DMS79 (cell line): ENCODE data around the gene UBTF.
A peak's percentile ranks its signal among the peaks of the same experiment; 100 is the strongest.

Source experiments
- DNase-seq: peaks from one replicate; lab custom pipeline; 2025; lab: John Stamatoyannopoulos, UW

Gene UBTF

GRCh38 chr17:44213403-44214229 is 5.9 kb downstream of the UBTF start:
- DNase-seq, result no peak

- DNase-seq, result no peak
Observed at GRCh38 chr17:44212507-44213402, 6.7 kb downstream of the UBTF start.

GRCh38 chr17:44211281-44212265 is 7.9 kb downstream of the UBTF start:
- DNase-seq, result no peak

GRCh38 chr17:44210342-44211192 is 8.9 kb downstream of the UBTF start:
- no peak for DNase-seq

GRCh38 chr17:44209786-44210341 is 9.6 kb downstream of the UBTF start:
- no peak for DNase-seq

GRCh38 chr17:44207743-44208142 is 11.7 kb downstream of the UBTF start:
- no peak for DNase-seq

- no peak for DNase-seq
Observed at GRCh38 chr17:44207319-44207718, 12.2 kb downstream of the UBTF start.

GRCh38 chr17:44206825-44207155 is 12.7 kb downstream of the UBTF start:
- no peak for DNase-seq

GRCh38 chr17:44205962-44206824 is 13.3 kb downstream of the UBTF start:
- no peak for DNase-seq

- no peak for DNase-seq
Observed at GRCh38 chr17:44204441-44204882, 15.0 kb downstream of the UBTF start.

GRCh38 chr17:44203731-44204440 is 15.6 kb downstream of the UBTF start:
- no peak for DNase-seq

- no peak for DNase-seq
Observed at GRCh38 chr17:44202756-44203155, 16.7 kb downstream of the UBTF start.

GRCh38 chr17:44200478-44201155 is 18.9 kb downstream of the UBTF start:
- DNase-seq, result no peak

GRCh38 chr17:44199553-44200477 is 19.7 kb downstream of the UBTF start, which contains the start of gene ATXN7L3:
TSS of gene ATXN7L3 (minus strand) at chr17:44199884. CDS start at chr17:44198070, 1,814 bp downstream.
- DNase-seq, result peak; percentile 96

- no peak for DNase-seq
Observed at GRCh38 chr17:44198721-44199552, 20.5 kb downstream of the UBTF start.
